Nephron progenitor cell (in vitro differentiated cells): ENCODE results near the gene LIPG.
"Not testable (repeated sequence)": the region's sequence is repeated elsewhere in the genome, so short reads cannot be mapped to it uniquely, and the experiment has no call there.

Experiments used
- DNase-seq: peaks from one replicate; pipeline ENCODE4 v3.0.0; 2021
- H3K27ac Mint-ChIP-seq: 2 replicates; pipeline ENCODE4 v1.8.0; 2021; ENCODE audit warnings: mild to moderate bottlenecking, moderate library complexity, mixed read lengths
- H3K27me3 Mint-ChIP-seq: 2 replicates; pipeline ENCODE4 v1.8.0; 2021; ENCODE audit warnings: mild to moderate bottlenecking, low read depth, mixed read lengths; ENCODE audit not compliant: poor library complexity
- H3K36me3 Mint-ChIP-seq: 2 replicates; pipeline ENCODE4 v1.8.0; 2021; ENCODE audit warnings: low read depth, mixed read lengths
- H3K4me1 Mint-ChIP-seq: 2 replicates; pipeline ENCODE4 v1.8.0; 2021; ENCODE audit warnings: mixed read lengths
- H3K4me3 Mint-ChIP-seq: 2 replicates; pipeline ENCODE4 v1.8.0; 2021; ENCODE audit warnings: mild to moderate bottlenecking, moderate library complexity, mixed read lengths
- H3K9me3 Mint-ChIP-seq: 2 replicates; pipeline ENCODE4 v1.8.0; 2021; ENCODE audit warnings: mild to moderate bottlenecking, moderate library complexity, mixed read lengths
- CTCF ChIP-seq: fragments of 200-600 bp; sonication (generic); IDR thresholded peaks from 2 replicates; pipeline ENCODE4 v1.5.0; 2021; ENCODE audit warnings: antibody characterized with exemption

LIPG gene

DNA sequence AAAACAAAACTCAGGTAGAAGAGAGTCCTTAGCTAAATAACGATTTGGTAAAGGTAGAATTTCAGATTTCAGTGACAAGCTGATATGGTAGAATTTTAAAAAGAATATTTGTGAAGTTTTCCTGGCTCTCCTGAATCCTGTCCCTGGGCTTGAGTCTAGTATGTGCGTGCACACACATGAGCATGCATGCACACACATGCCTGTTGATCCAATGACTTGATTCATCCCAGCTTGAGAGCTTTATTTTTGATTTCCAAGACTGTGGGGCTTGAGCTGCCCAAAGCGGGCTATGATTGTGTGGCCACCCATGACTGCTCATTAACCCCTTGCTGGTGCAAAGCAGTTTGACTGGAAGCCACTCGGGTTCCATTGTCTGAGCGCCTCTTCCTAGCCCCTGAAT lies 9.0 kb downstream of the LIPG start:
- Mint-ChIP-seq H3K4me3 (no peak overlapping the region), H3K36me3 (peaks cover 51% of the 10 kb centered on the region), H3K27ac (no peak overlapping the region), H3K27me3 (peaks cover 4% of the 10 kb centered on the region), H3K4me1 (peaks cover 25% of the 10 kb centered on the region), H3K9me3 (no peaks in the 10 kb centered on the region)
- TF ChIP-seq CTCF: no peak
- DNase-seq: no peak

DNA sequence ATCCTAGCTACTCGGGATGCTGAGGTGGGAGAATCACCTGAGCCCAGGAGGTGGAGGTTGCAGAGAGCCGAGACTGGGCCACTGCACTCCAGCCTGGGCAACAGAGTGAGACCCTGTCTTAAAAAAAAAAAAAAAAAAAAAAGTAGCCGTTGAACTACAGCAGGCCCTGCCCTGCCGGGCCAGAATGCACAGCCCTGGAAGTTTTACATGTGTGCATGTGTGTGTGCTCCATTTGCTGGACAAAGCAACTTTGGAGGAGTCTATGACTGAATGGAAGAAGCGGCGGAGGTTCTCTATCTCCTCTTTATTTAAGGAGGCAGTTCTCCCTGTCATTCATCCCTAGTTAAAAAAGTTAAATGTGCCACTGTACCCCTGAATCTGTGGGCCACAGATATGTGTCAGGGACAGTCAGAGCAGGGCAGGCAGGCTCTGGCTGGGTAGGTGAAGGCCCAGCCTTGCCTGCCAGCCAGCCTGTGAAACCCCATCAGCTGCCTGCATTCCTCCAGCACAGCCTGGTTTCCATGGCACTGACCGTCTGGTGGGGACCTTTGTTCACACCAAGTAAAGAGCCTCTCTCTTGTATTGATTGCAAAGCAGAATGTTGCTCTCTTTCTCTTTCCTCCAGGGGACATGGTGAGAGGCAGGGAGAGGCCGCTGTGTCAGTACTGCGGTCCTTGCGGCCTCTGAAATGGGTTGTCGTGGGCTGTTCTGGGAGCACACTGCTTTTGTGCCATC lies 10.9 kb downstream of the LIPG start:
- Mint-ChIP-seq H3K27me3 (peaks cover 4% of the 10 kb centered on the region), H3K27ac (no peak overlapping the region), H3K9me3 (no peaks in the 10 kb centered on the region), H3K4me3 (no peak overlapping the region), H3K4me1 (peaks cover 21% of the 10 kb centered on the region), H3K36me3 (peaks cover 47% of the 10 kb centered on the region)
- DNase-seq: peak; percentile 17
- no peak for TF ChIP-seq CTCF

- Mint-ChIP-seq H3K4me1 (peaks cover 21% of the 10 kb centered on the region), H3K4me3 (no peak overlapping the region), H3K27ac (peak overlapping the region; percentile 89), H3K9me3 (no peaks in the 10 kb centered on the region), H3K36me3 (peaks cover 44% of the 10 kb centered on the region), H3K27me3 (peaks cover 4% of the 10 kb centered on the region)
- no peak for TF ChIP-seq CTCF
- DNase-seq: no peak
Measured at GRCh38 chr18:49573835-49574234, 12.0 kb downstream of the LIPG start.

GRCh38 chr18:49579041-49579440 lies 17.2 kb downstream of the LIPG start:
- H3K4me3 Mint-ChIP-seq, H3K9me3 Mint-ChIP-seq, H3K27me3 Mint-ChIP-seq, H3K27ac Mint-ChIP-seq, DNase-seq: not testable (repeated sequence)
- H3K36me3 Mint-ChIP-seq: peaks cover 37% of the 10 kb centered on the region
- H3K4me1 Mint-ChIP-seq: peaks cover 10% of the 10 kb centered on the region

- not testable (repeated sequence) for H3K9me3 Mint-ChIP-seq, H3K4me3 Mint-ChIP-seq
Measured at GRCh38 chr18:49579583-49579982, 17.7 kb downstream of the LIPG start.

GRCh38 chr18:49580279-49580678 lies 18.4 kb downstream of the LIPG start:
- Mint-ChIP-seq H3K4me3 (no peak overlapping the region), H3K36me3 (peaks cover 25% of the 10 kb centered on the region)

More at GRCh38 chr18:49579583-49579982, 17.7 kb downstream of the LIPG start:
- not testable (repeated sequence) for H3K4me1 Mint-ChIP-seq, DNase-seq, H3K27me3 Mint-ChIP-seq, H3K27ac Mint-ChIP-seq
- peaks cover 32% of the 10 kb centered on the region for H3K36me3 Mint-ChIP-seq

More at GRCh38 chr18:49580279-49580678, 18.4 kb downstream of the LIPG start:
- peaks cover 6% of the 10 kb centered on the region for H3K4me1 Mint-ChIP-seq
- peaks cover 9% of the 10 kb centered on the region for H3K9me3 Mint-ChIP-seq
- no peak for DNase-seq
- TF ChIP-seq CTCF: no peak
- H3K27me3 Mint-ChIP-seq: peaks cover 4% of the 10 kb centered on the region
- no peak overlapping the region for H3K27ac Mint-ChIP-seq
